Activated naive CD4-positive, alpha-beta T cell treated with anti-CD3 and anti-CD28 coated beads, Interleukin-2, amount 50 U/mL, for 24 hours (primary cell): ENCODE results near the gene TMEM255B.

Experiments used
- H3K27ac Mint-ChIP-seq: one replicate; pipeline ENCODE4 v1.8.0; 2021; ENCODE audit warnings: mild to moderate bottlenecking, mixed read lengths
- H3K27me3 Mint-ChIP-seq: one replicate; pipeline ENCODE4 v1.8.0; 2021; ENCODE audit warnings: mixed read lengths
- H3K36me3 Mint-ChIP-seq: one replicate; pipeline ENCODE4 v1.8.0; 2021; ENCODE audit warnings: mixed read lengths
- H3K4me1 Mint-ChIP-seq: one replicate; pipeline ENCODE4 v1.8.0; 2021; ENCODE audit warnings: mixed read lengths
- H3K4me3 Mint-ChIP-seq: one replicate; pipeline ENCODE4 v1.8.0; 2021; ENCODE audit warnings: mild to moderate bottlenecking, mixed read lengths
- H3K9me3 Mint-ChIP-seq: one replicate; pipeline ENCODE4 v1.8.0; 2021; ENCODE audit warnings: mixed read lengths

Gene TMEM255B

GRCh38 chr13:113731192-113732175 is 27.5 kb upstream of the TMEM255B start:
- H3K4me3 Mint-ChIP-seq: no peak overlapping the region
- H3K36me3 Mint-ChIP-seq: no peaks in the 10 kb centered on the region
- H3K27me3 Mint-ChIP-seq: peaks cover 9% of the 10 kb centered on the region
- no peaks in the 10 kb centered on the region for H3K4me1 Mint-ChIP-seq
- no peaks in the 10 kb centered on the region for H3K9me3 Mint-ChIP-seq
- H3K27ac Mint-ChIP-seq: no peak overlapping the region

DNA sequence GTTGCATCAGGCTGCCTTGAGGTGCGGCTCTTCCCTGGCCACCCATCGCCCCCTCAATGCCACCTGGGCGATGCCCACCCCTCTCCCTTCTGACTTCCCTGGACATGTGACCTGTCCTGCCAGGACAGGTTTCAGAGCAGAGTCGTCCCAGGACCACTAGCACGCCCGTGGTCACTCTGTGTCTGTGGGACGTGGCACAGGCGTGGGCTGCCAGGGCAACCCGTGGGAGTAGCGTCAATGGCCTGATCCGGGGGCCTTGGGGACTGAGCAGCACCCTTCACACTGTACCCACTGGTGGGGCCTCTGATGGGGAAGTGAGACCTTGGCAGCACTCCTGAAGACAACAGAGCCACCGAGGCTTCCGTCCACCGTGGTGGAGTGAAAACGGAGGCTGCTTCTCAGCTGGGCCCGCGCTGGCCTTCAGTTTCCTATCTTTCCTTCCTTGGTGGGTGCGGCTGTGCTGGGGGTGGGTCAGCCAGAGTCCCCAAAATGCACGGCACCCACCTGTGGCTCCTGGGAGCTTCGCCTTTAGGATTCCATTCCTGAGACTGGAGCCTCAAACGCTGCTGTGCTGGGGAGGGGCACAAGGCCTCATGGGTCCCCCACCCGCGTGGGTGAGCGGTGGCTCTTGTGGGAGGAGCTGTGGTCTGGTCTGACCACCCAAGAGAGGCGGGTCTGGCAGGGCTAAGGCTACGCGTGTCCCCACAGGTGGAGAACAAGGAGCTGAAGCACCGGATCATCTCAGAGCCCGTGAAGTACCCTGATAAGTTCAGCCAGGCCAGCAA is 26.7 kb upstream of the TMEM255B start:
- Mint-ChIP-seq H3K27me3 (peaks cover 9% of the 10 kb centered on the region), H3K9me3 (no peaks in the 10 kb centered on the region), H3K27ac (no peak overlapping the region), H3K4me3 (no peak overlapping the region), H3K4me1 (no peaks in the 10 kb centered on the region), H3K36me3 (no peaks in the 10 kb centered on the region)

- Mint-ChIP-seq H3K27ac (no peak overlapping the region), H3K4me1 (no peaks in the 10 kb centered on the region), H3K9me3 (no peaks in the 10 kb centered on the region), H3K36me3 (no peaks in the 10 kb centered on the region), H3K27me3 (peaks cover 9% of the 10 kb centered on the region), H3K4me3 (no peak overlapping the region)
Measured at GRCh38 chr13:113732961-113733950, 25.8 kb upstream of the TMEM255B start.

- H3K4me3 Mint-ChIP-seq: no peak overlapping the region
- H3K27me3 Mint-ChIP-seq: peaks cover 7% of the 10 kb centered on the region
- no peak overlapping the region for H3K27ac Mint-ChIP-seq
- H3K36me3 Mint-ChIP-seq: no peaks in the 10 kb centered on the region
- no peaks in the 10 kb centered on the region for H3K4me1 Mint-ChIP-seq
- no peaks in the 10 kb centered on the region for H3K9me3 Mint-ChIP-seq
Measured at GRCh38 chr13:113734099-113734825, 24.8 kb upstream of the TMEM255B start.

- H3K9me3 Mint-ChIP-seq: no peaks in the 10 kb centered on the region
- H3K36me3 Mint-ChIP-seq: no peaks in the 10 kb centered on the region
- H3K27ac Mint-ChIP-seq: no peak overlapping the region
- no peaks in the 10 kb centered on the region for H3K4me1 Mint-ChIP-seq
- H3K27me3 Mint-ChIP-seq: peaks cover 6% of the 10 kb centered on the region
- no peak overlapping the region for H3K4me3 Mint-ChIP-seq
Measured at GRCh38 chr13:113734826-113735125, 24.2 kb upstream of the TMEM255B start.

DNA sequence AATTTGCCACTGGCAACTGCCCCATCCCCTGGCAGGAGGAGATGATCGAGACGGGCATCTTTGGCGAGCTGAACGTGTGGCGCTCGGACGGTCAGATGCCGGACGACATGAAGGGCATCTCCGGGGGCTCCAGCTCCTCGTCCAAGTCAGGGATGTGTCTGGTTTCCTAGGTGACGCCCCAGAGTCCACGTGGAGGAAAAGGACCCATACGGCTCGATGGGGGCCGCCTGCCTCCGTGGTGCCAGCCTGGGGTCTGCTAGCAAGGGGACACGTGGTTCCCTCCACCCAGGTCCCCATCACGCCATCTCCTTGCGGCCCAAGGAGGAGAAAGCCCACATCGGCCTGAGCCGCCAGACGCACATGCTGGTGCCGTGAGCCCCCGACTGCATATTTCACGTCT is 23.8 kb upstream of the TMEM255B start:
- no peaks in the 10 kb centered on the region for H3K36me3 Mint-ChIP-seq
- H3K4me1 Mint-ChIP-seq: no peaks in the 10 kb centered on the region
- H3K27ac Mint-ChIP-seq: no peak overlapping the region
- H3K9me3 Mint-ChIP-seq: no peaks in the 10 kb centered on the region
- H3K27me3 Mint-ChIP-seq: peaks cover 6% of the 10 kb centered on the region
- no peak overlapping the region for H3K4me3 Mint-ChIP-seq

GRCh38 chr13:113735750-113736149 is 23.3 kb upstream of the TMEM255B start:
- Mint-ChIP-seq H3K9me3 (no peaks in the 10 kb centered on the region), H3K36me3 (no peaks in the 10 kb centered on the region), H3K27me3 (peaks cover 4% of the 10 kb centered on the region), H3K27ac (no peak overlapping the region), H3K4me1 (peaks cover 4% of the 10 kb centered on the region), H3K4me3 (no peak overlapping the region)

DNA sequence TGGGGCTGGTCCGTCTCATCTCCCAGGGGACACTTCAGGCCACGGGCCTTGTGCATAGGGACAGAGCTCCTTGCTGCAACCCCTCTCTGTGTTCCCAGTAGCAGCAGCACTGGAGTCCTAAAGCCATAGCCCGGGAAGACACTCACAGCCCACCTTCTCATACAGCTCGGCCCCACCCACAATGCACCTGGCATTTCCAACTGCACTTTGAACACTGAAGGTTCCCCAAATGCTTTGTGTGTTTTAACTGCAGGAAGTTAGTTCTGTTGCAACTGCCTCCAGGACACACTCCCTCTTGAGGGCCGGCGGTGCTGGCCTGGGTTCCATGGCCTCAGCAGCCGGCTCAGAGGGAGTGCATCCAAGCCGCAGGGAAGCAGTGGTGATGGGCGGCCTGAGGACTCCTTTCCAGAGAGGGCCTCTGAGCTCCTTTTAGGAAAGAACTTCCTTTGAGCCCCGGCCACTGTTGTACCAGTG is 22.7 kb upstream of the TMEM255B start:
- Mint-ChIP-seq H3K9me3 (no peaks in the 10 kb centered on the region), H3K4me3 (no peak overlapping the region), H3K27me3 (peaks cover 5% of the 10 kb centered on the region), H3K36me3 (no peaks in the 10 kb centered on the region), H3K4me1 (peaks cover 9% of the 10 kb centered on the region), H3K27ac (no peak overlapping the region)

DNA sequence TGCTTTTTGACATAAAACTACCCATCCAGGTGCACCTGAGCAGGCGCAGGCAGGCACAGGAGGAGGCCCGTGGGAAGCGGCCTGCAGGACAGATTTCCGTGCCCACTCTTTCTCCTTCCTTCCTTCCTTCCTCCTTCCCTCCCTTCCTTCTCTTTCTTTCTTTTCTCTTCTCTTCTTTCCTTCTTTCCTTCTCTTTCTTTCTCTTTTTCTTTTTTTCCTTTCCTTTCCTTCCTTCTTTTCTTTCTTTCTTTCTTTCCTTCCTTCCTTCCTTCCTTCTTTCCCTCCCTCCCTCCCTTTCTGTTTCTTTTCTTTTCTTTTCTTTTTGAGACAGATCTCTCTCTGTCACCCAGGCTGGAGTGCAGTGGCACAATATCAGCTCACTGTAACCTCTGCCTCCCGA is 21.2 kb upstream of the TMEM255B start:
- H3K4me3 Mint-ChIP-seq: no peak overlapping the region
- H3K36me3 Mint-ChIP-seq: no peaks in the 10 kb centered on the region
- H3K4me1 Mint-ChIP-seq: peaks cover 23% of the 10 kb centered on the region
- no peaks in the 10 kb centered on the region for H3K9me3 Mint-ChIP-seq
- no peak overlapping the region for H3K27ac Mint-ChIP-seq
- H3K27me3 Mint-ChIP-seq: peaks cover 8% of the 10 kb centered on the region

DNA sequence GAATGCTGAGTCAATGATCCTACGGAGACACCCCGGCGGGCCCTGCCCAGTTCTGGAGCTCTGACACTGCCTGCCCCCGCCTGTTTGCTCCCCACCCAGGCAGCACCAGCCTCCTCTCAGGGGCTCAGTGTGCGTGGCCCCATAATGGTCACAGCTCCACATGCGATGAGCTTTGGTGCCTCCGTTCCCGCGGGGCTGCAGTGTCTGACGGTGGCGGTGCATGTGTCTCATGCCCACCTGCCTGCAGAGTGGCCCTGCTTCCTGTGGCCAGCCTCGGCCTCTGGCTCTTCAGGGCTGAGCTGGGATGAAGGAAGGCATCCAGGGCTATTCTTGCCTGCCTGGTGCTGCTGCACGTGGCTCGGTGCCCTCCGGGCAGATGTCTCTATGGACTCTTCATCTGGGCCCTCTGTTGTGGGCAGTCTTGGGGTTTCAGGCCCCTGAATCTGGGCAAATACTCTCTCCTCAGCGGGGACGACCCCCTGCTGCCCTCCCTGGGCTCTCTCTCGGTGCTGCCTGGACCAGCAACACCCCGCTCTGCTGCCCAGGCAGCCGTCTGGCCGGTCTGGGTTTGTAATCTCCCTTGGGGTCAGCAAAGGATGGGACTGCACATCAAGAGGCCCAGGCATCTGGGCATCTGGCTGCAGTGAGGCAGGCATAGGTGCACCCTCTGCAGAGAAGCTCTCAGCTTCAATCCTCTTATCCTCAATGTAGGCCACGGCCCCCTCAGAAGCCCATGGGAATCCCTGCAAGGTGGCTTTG is 19.3 kb upstream of the TMEM255B start:
- Mint-ChIP-seq H3K4me3 (no peak overlapping the region), H3K27ac (peak overlapping the region; percentile 35), H3K9me3 (no peaks in the 10 kb centered on the region), H3K36me3 (no peaks in the 10 kb centered on the region), H3K27me3 (peaks cover 8% of the 10 kb centered on the region), H3K4me1 (peaks cover 24% of the 10 kb centered on the region)

- no peaks in the 10 kb centered on the region for H3K36me3 Mint-ChIP-seq
- no peak overlapping the region for H3K27ac Mint-ChIP-seq
- peaks cover 27% of the 10 kb centered on the region for H3K4me1 Mint-ChIP-seq
- no peaks in the 10 kb centered on the region for H3K9me3 Mint-ChIP-seq
- H3K27me3 Mint-ChIP-seq: peaks cover 11% of the 10 kb centered on the region
- no peak overlapping the region for H3K4me3 Mint-ChIP-seq
Measured at GRCh38 chr13:113740286-113740556, 18.8 kb upstream of the TMEM255B start.

GRCh38 chr13:113740661-113741060 is 18.4 kb upstream of the TMEM255B start:
- no peak overlapping the region for H3K4me3 Mint-ChIP-seq
- H3K36me3 Mint-ChIP-seq: no peaks in the 10 kb centered on the region
- no peaks in the 10 kb centered on the region for H3K9me3 Mint-ChIP-seq
- H3K4me1 Mint-ChIP-seq: peaks cover 27% of the 10 kb centered on the region
- no peak overlapping the region for H3K27ac Mint-ChIP-seq
- H3K27me3 Mint-ChIP-seq: peaks cover 11% of the 10 kb centered on the region

GRCh38 chr13:113741191-113741668 is 17.8 kb upstream of the TMEM255B start:
- Mint-ChIP-seq H3K4me3 (peak overlapping the region; percentile 40), H3K4me1 (peaks cover 27% of the 10 kb centered on the region), H3K36me3 (no peaks in the 10 kb centered on the region), H3K9me3 (no peaks in the 10 kb centered on the region), H3K27me3 (peaks cover 11% of the 10 kb centered on the region), H3K27ac (no peak overlapping the region)

DNA sequence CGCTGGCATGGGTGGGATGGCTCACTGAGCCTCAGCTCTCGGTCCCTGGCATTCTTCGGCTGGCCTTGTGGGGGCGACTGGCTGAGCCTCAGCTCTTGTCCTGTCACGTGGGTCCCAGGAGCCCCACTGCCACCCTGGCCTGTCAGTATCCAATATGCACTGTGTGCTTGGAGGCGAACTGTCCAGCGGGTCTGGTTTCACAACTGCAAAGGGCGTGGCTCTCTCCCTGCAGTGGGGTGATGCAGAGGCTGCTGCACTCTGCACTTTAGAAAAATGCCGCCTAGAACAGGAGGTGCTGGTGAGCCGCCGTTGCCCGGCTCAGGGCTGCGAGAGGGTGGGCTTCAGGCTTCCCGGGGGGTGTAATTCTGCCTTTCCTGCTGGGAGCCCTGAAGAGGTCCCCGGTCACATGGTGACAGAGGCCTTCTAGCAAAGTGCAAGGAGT is 17.0 kb upstream of the TMEM255B start:
- Mint-ChIP-seq H3K9me3 (no peaks in the 10 kb centered on the region), H3K4me3 (peak overlapping the region; percentile 40), H3K4me1 (peaks cover 27% of the 10 kb centered on the region), H3K27me3 (peaks cover 11% of the 10 kb centered on the region), H3K36me3 (no peaks in the 10 kb centered on the region), H3K27ac (no peak overlapping the region)
